SK-N-SH treated with all-trans-retinoic acid at 6 μM for 48 hours (cell line): Measurements from ENCODE around the gene PDGFA.

ENCODE experiments used
- ATAC-seq: fragments of 200-7000 bp; cut with Tn5 transposase; 3 replicates; pipeline ENCODE4 v1.9.1; 2020; ENCODE audit warnings: mild to moderate bottlenecking, moderate library complexity
- ARNTL ChIP-seq: fragments of 450-650 bp; formaldehyde crosslinking; IDR thresholded peaks from 2 replicates; pipeline ENCODE4 v1.5.0; 2020; ENCODE audit warnings: low read depth, mild to moderate bottlenecking, moderate library complexity, borderline replicate concordance
- BACH2 ChIP-seq: fragments of 250-450 bp; sonication (Bioruptor Pico); IDR thresholded peaks from 2 replicates; pipeline ENCODE4 v1.9.0; 2021; ENCODE audit warnings: mild to moderate bottlenecking, borderline replicate concordance
- CSRNP3 ChIP-seq: fragments of 250-450 bp; sonication (Bioruptor Pico); IDR thresholded peaks from 2 replicates; pipeline ENCODE4 v1.5.1; 2021; ENCODE audit warnings: mild to moderate bottlenecking, moderate library complexity
- ESRRG ChIP-seq: fragments of 250-450 bp; sonication (Bioruptor Pico); IDR thresholded peaks from 2 replicates; pipeline ENCODE4 v1.6.1; 2021; ENCODE audit warnings: mild to moderate bottlenecking
- GLIS3 ChIP-seq: fragments of 250-450 bp; sonication (Bioruptor Pico); IDR thresholded peaks from 2 replicates; pipeline ENCODE4 v1.5.0; 2020; ENCODE audit warnings: mild to moderate bottlenecking, moderate library complexity
- ISL1 ChIP-seq: fragments of 250-450 bp; sonication (Bioruptor Pico); IDR thresholded peaks from 2 replicates; pipeline ENCODE4 v2.1.2; 2022; ENCODE audit warnings: mild to moderate bottlenecking, moderate library complexity
- PPARA ChIP-seq: fragments of 250-450 bp; sonication (Bioruptor Pico); IDR thresholded peaks from 2 replicates; pipeline ENCODE4 v1.5.0; 2020; ENCODE audit warnings: mild to moderate bottlenecking, borderline replicate concordance
- RARB ChIP-seq: fragments of 250-450 bp; sonication (Bioruptor Pico); IDR thresholded peaks from 2 replicates; pipeline ENCODE4 v1.8.0; 2021; ENCODE audit warnings: mild to moderate bottlenecking, moderate library complexity
- SNAI2 ChIP-seq: fragments of 250-450 bp; sonication (Bioruptor Pico); IDR thresholded peaks from 2 replicates; pipeline ENCODE4 v1.5.0; 2020; ENCODE audit warnings: mild to moderate bottlenecking, moderate library complexity
- TCF4 ChIP-seq: fragments of 250-450 bp; sonication (Bioruptor Pico); IDR thresholded peaks from 2 replicates; pipeline ENCODE4 v1.8.0; 2021; ENCODE audit warnings: mild to moderate bottlenecking, moderate library complexity, borderline replicate concordance
- TOX ChIP-seq: fragments of 250-450 bp; sonication (Bioruptor Pico); IDR thresholded peaks from 2 replicates; pipeline ENCODE4 v1.8.0; 2021; ENCODE audit warnings: mild to moderate bottlenecking, moderate library complexity, borderline replicate concordance
- ZC3H10 ChIP-seq: fragments of 250-450 bp; sonication (Bioruptor Pico); IDR thresholded peaks from 2 replicates; pipeline ENCODE4 v1.5.1; 2021; ENCODE audit warnings: mild to moderate bottlenecking, moderate library complexity
- ZFP3 ChIP-seq: fragments of 250-450 bp; sonication (Bioruptor Pico); IDR thresholded peaks from 2 replicates; pipeline ENCODE4 v1.5.0; 2020; ENCODE audit warnings: mild to moderate bottlenecking, moderate library complexity
- ZFP30 ChIP-seq: fragments of 450-650 bp; formaldehyde crosslinking; IDR thresholded peaks from 2 replicates; pipeline ENCODE4 v1.5.0; 2022; ENCODE audit warnings: mild to moderate bottlenecking, moderate library complexity
- ZNF565 ChIP-seq: fragments of 450-650 bp; formaldehyde crosslinking; conservative IDR thresholded peaks from 2 replicates; pipeline ENCODE4 v1.5.0; 2020; ENCODE audit warnings: low read depth, mild to moderate bottlenecking, moderate library complexity
- ZNF70 ChIP-seq: fragments of 450-650 bp; formaldehyde crosslinking; IDR thresholded peaks from 2 replicates; pipeline ENCODE4 v1.5.0; 2020; ENCODE audit warnings: mild to moderate bottlenecking, moderate library complexity
- ZNF8 ChIP-seq: fragments of 450-650 bp; formaldehyde crosslinking; IDR thresholded peaks from 2 replicates; pipeline ENCODE4 v1.5.0; 2020; ENCODE audit warnings: mild to moderate bottlenecking, moderate library complexity
- TF ChIP-seq, protein P1 (sequence below): fragments of 250-450 bp; sonication (Bioruptor Pico); IDR thresholded peaks from 2 replicates; pipeline ENCODE4 v1.8.0; 2021; ENCODE audit warnings: low read depth, mild to moderate bottlenecking, moderate library complexity, borderline replicate concordance
- TF ChIP-seq, protein P2 (sequence below): fragments of 250-450 bp; sonication (Bioruptor Pico); IDR thresholded peaks from 2 replicates; pipeline ENCODE4 v1.5.1; 2020; ENCODE audit warnings: low read depth, mild to moderate bottlenecking, moderate library complexity
- TF ChIP-seq, protein P3 (sequence below): fragments of 250-450 bp; sonication (Bioruptor Pico); IDR thresholded peaks from 2 replicates; pipeline ENCODE4 v1.8.0; 2020; ENCODE audit warnings: mild to moderate bottlenecking, moderate library complexity, borderline replicate concordance

Gene PDGFA

DNA sequence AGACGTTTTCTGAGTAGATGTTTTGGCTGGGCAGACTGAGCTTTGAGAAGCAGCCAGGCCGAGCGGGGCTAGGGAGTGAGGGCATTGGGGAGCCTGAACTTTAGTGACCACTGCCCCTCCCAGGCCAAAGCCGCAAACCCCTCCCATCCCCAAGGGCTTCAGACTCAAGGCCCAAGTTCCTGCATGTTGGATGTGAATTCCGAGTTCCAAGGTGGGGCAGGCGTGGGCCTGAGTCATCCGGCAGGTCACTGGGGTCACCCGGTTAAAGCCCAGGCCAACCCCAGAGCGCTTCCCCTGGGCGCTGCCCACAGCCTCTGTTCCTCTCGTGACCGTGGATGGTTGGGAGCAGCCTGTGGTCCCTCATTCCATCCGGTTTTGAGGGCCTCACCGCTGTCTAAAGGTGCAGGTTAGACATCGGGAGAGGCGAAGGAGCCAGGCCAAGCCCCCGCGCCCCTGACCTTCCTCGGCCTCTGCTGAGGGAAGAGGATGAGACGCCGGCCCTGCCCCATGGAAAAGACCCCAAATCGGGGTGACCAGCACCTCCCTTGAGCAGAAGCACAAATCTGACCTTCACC, 6.9 kb upstream of the PDGFA start:
- no peak for ATAC-seq
- TF ChIP-seq TCF4 (CRISPR knock-in tag) (no peak), ISL1 (CRISPR knock-in tag) (no peak), ARNTL (no peak), SNAI2 (CRISPR knock-in tag) (no peak), CSRNP3 (no peak), ZFP3 (CRISPR knock-in tag) (no peak), ZNF565 (no peak), TOX (no peak), ZFP30 (no peak), ZNF70 (CRISPR knock-in tag) (no peak), ESRRG (CRISPR knock-in tag) (no peak), GLIS3 (CRISPR knock-in tag) (no peak)
- TF ChIP-seq, protein P1, sequence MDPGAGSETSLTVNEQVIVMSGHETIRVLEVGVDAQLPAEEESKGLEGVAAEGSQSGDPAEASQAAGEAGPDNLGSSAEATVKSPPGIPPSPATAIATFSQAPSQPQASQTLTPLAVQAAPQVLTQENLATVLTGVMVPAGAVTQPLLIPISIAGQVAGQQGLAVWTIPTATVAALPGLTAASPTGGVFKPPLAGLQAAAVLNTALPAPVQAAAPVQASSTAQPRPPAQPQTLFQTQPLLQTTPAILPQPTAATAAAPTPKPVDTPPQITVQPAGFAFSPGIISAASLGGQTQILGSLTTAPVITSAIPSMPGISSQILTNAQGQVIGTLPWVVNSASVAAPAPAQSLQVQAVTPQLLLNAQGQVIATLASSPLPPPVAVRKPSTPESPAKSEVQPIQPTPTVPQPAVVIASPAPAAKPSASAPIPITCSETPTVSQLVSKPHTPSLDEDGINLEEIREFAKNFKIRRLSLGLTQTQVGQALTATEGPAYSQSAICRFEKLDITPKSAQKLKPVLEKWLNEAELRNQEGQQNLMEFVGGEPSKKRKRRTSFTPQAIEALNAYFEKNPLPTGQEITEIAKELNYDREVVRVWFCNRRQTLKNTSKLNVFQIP (CRISPR knock-in tag) = no peak
- TF ChIP-seq, protein P2, sequence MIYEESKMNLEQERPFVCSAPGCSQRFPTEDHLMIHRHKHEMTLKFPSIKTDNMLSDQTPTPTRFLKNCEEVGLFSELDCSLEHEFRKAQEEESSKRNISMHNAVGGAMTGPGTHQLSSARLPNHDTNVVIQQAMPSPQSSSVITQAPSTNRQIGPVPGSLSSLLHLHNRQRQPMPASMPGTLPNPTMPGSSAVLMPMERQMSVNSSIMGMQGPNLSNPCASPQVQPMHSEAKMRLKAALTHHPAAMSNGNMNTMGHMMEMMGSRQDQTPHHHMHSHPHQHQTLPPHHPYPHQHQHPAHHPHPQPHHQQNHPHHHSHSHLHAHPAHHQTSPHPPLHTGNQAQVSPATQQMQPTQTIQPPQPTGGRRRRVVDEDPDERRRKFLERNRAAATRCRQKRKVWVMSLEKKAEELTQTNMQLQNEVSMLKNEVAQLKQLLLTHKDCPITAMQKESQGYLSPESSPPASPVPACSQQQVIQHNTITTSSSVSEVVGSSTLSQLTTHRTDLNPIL = no peak

GRCh38 chr7:525740-526139, 6.1 kb upstream of the PDGFA start:
- TF ChIP-seq ZC3H10 (no peak), TOX (no peak)
- no peak for ATAC-seq

DNA sequence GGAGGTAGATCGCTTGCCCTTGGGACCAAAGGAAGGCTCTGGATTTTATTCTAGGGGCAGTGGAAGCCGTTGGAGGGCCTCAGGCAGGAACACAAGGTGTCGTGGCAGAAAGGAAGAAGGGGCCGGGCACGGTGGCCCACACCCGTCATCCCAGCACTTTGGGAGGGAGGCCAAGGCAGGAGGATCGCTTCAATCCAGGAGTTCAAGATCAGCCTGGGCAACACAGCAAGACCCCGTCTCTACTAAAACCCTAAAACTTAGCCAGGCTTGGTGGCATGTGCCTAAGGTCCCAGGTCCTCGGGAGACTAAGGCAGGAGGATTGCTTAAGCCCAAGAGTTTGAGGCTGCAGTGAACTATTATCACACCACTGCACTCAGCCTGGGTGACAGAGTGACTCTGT, 5.2 kb upstream of the PDGFA start:
- TF ChIP-seq ZFP30 (no peak), ZNF565 (no peak), TOX (no peak), BACH2 (CRISPR knock-in tag) (no peak), ISL1 (CRISPR knock-in tag) (no peak)
- TF ChIP-seq, protein P3, sequence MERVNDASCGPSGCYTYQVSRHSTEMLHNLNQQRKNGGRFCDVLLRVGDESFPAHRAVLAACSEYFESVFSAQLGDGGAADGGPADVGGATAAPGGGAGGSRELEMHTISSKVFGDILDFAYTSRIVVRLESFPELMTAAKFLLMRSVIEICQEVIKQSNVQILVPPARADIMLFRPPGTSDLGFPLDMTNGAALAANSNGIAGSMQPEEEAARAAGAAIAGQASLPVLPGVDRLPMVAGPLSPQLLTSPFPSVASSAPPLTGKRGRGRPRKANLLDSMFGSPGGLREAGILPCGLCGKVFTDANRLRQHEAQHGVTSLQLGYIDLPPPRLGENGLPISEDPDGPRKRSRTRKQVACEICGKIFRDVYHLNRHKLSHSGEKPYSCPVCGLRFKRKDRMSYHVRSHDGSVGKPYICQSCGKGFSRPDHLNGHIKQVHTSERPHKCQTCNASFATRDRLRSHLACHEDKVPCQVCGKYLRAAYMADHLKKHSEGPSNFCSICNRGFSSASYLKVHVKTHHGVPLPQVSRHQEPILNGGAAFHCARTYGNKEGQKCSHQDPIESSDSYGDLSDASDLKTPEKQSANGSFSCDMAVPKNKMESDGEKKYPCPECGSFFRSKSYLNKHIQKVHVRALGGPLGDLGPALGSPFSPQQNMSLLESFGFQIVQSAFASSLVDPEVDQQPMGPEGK (CRISPR knock-in tag) = no peak
- no peak for ATAC-seq

DNA sequence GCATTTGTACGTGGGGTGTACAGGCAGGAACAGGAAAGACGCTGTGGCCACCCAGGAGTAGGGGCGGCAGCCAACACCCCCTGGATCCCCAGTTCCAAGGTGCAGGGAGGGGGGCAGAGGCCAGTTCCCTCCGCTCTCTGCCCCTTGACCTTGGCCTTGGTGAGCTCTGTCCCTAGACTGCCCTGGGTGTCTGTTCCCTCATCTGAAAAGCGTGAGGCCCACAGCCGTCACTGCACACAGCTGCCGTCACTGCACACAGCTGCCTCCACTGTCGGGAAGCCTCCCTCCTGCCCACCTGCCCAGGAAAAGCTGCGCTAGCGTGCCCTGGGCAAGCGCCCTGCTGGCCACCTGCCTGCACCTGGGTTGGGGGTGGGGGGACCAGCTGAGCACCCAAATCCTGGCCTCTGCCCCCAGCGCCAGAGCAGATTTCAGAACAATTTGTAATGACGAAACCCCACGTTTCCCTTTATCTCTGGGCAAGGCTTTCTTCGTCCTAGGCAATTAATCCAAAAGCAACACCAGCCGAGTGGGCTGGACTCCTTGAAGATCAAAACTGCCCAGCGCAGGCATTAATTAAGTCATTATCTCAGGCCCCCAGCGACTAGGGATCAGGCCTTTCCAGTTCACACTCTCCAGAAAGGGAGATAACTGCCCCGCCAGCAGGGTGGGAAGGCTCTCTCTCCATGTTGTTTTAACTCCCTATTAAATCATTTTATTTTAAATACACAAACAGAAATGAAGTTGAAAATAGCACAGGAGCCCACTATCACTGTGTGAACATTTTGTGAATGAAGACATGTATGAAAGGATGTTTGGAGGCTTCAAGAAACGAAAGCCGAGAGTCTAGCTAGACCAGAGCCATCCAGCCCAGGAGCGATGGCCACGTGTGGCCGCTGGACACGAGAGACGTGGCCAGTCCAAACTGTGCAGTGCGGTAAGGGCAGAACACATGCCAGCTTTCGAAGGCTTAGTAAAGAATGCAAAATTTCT, 4.0 kb upstream of the PDGFA start:
- ATAC-seq = no peak
- TF ChIP-seq ZC3H10 (no peak), ZFP30 (no peak), ZNF8 (CRISPR knock-in tag) (no peak), RARB (no peak), GLIS3 (CRISPR knock-in tag) (no peak), ZNF70 (CRISPR knock-in tag) (no peak), BACH2 (CRISPR knock-in tag) (no peak), ESRRG (CRISPR knock-in tag) (no peak), PPARA (CRISPR knock-in tag) (no peak), CSRNP3 (no peak)
- TF ChIP-seq, protein P1 (CRISPR knock-in tag) = no peak
